Left lobe of liver (tissue), 2 donors: ENCODE results near the gene MYLK. TPM values are rescaled to one million over a fixed set of nuclear protein-coding genes. Genes with fewer than 3 reads are reported as not detected.
A peak's percentile ranks its signal among the peaks of the same experiment; 100 is the strongest.
"Not testable (repeated sequence)": the region's sequence is repeated elsewhere in the genome, so short reads cannot be mapped to it uniquely, and the experiment has no call there.

Experiments
- ATAC-seq: fragments of 200-7000 bp; cut with Tn5 transposase; one replicate; pipeline ENCODE4 v1.9.1; 2020; ENCODE audit warnings: mild to moderate bottlenecking, moderate library complexity
- DNase-seq: peaks from one replicate; pipeline ENCODE4 v3.0.0-alpha.2; 2020; ENCODE audit warnings: low spot score
- total RNA-seq: library from RNA; stranded (reverse); gene quantifications from one replicate; pipeline ENCODE4 v1.2.1, GENCODE V29; 2021
- donor health status: DM: no; HTN: no; CAD: no; lungs with moderate emphysema.
- donor health status: DM: no; HTN: yes; CAD: no.

MYLK gene
- total RNA-seq, 1 donor from 2014 or later = 144 TPM

GRCh38 chr3:123635217-123635616 is 248.9 kb downstream of the MYLK start:
- DNase-seq (no peak), ATAC-seq (no peak)

- ATAC-seq = peak; percentile 6
- DNase-seq = no peak
Observed at GRCh38 chr3:123634149-123635051, 249.7 kb downstream of the MYLK start.

- DNase-seq = no peak
- peak; percentile 46 for ATAC-seq
Observed at GRCh38 chr3:123633530-123633929, 250.6 kb downstream of the MYLK start.

- no peak for DNase-seq
- no peak for ATAC-seq
Observed at GRCh38 chr3:123632161-123632655, 251.9 kb downstream of the MYLK start.

- DNase-seq (no peak), ATAC-seq (peak; percentile 17)
Observed at GRCh38 chr3:123629747-123630047, 254.4 kb downstream of the MYLK start.

GRCh38 chr3:123628996-123629746 is 255.0 kb downstream of the MYLK start:
- ATAC-seq = no peak
- no peak for DNase-seq

GRCh38 chr3:123627673-123628670 is 256.2 kb downstream of the MYLK start:
- peak; percentile 67 for DNase-seq
- peak; percentile 69 for ATAC-seq

- ATAC-seq (no peak), DNase-seq (no peak)
Observed at GRCh38 chr3:123626881-123627280, 257.3 kb downstream of the MYLK start.

- ATAC-seq = no peak
- no peak for DNase-seq
Observed at GRCh38 chr3:123624302-123624701, 259.8 kb downstream of the MYLK start.

GRCh38 chr3:123623346-123623880 is 260.7 kb downstream of the MYLK start:
- DNase-seq = no peak

GRCh38 chr3:123622766-123623165 is 261.4 kb downstream of the MYLK start:
- ATAC-seq (no peak), DNase-seq (no peak)

More at GRCh38 chr3:123623346-123623880, 260.7 kb downstream of the MYLK start:
- no peak for ATAC-seq

- DNase-seq (no peak), ATAC-seq (no peak)
Observed at GRCh38 chr3:123621850-123622189, 262.3 kb downstream of the MYLK start.

GRCh38 chr3:123621186-123621849 is 262.8 kb downstream of the MYLK start:
- ATAC-seq (peak; percentile 23), DNase-seq (no peak)

GRCh38 chr3:123620343-123620742 is 263.8 kb downstream of the MYLK start:
- ATAC-seq (no peak), DNase-seq (no peak)

GRCh38 chr3:123618768-123619484 is 265.2 kb downstream of the MYLK start:
- ATAC-seq = peak; percentile 30
- no peak for DNase-seq

GRCh38 chr3:123618076-123618708 is 265.9 kb downstream of the MYLK start:
- no peak for DNase-seq
- ATAC-seq = no peak

- DNase-seq (no peak), ATAC-seq (no peak)
Observed at GRCh38 chr3:123616593-123616992, 267.5 kb downstream of the MYLK start.

GRCh38 chr3:123613543-123613942 is 270.6 kb downstream of the MYLK start:
- DNase-seq = no peak

GRCh38 chr3:123611674-123612073 is 272.5 kb downstream of the MYLK start:
- ATAC-seq, DNase-seq: not testable (repeated sequence)

More at GRCh38 chr3:123613543-123613942, 270.6 kb downstream of the MYLK start:
- peak; percentile 87 for ATAC-seq
